Ishikawa (cell line): ENCODE data around the gene TMEM42.

Experiments
- CEBPB ChIP-seq: IDR thresholded peaks from 2 replicates; pipeline ENCODE4 v1.6.1; 2012
- CREB1 ChIP-seq: IDR thresholded peaks from 2 replicates; pipeline ENCODE4 v1.6.1; 2012; ENCODE audit warnings: low read depth
- EGR1 ChIP-seq: IDR thresholded peaks from 2 replicates; pipeline ENCODE4 v1.6.1; 2012
- EP300 ChIP-seq: IDR thresholded peaks from 2 replicates; pipeline ENCODE4 v1.6.1; 2012; ENCODE audit warnings: borderline replicate concordance
- FOXM1 ChIP-seq: IDR thresholded peaks from 2 replicates; pipeline ENCODE4 v1.6.1; 2012; ENCODE audit warnings: low read depth, borderline replicate concordance
- RAD21 ChIP-seq: IDR thresholded peaks from 2 replicates; pipeline ENCODE4 v1.6.1; 2012; ENCODE audit warnings: low read depth
- REST ChIP-seq: IDR thresholded peaks from 2 replicates; pipeline ENCODE4 v1.6.1; 2012; ENCODE audit warnings: low read depth, mild to moderate bottlenecking
- TAF1 ChIP-seq: IDR thresholded peaks from 2 replicates; pipeline ENCODE4 v1.6.1; 2012; ENCODE audit warnings: low read depth, mild to moderate bottlenecking
- TCF12 ChIP-seq: IDR thresholded peaks from 2 replicates; pipeline ENCODE4 v1.6.1; 2012; ENCODE audit warnings: low read depth
- TEAD4 ChIP-seq: IDR thresholded peaks from 2 replicates; pipeline ENCODE4 v1.6.1; 2012
- TF ChIP-seq, protein P1 (sequence below): IDR thresholded peaks from 2 replicates; pipeline ENCODE4 v1.6.1; 2012

GRCh38 chr3:44814751-44815150 is 47.0 kb upstream of the TMEM42 start:
- TF ChIP-seq TAF1: no peak
- TF ChIP-seq TEAD4: no peak
- no peak for TF ChIP-seq CEBPB
- TF ChIP-seq RAD21: no peak
- TF ChIP-seq CREB1: no peak
- TF ChIP-seq TCF12: no peak
- no peak for TF ChIP-seq REST
- TF ChIP-seq EP300: no peak
- TF ChIP-seq, protein P1, sequence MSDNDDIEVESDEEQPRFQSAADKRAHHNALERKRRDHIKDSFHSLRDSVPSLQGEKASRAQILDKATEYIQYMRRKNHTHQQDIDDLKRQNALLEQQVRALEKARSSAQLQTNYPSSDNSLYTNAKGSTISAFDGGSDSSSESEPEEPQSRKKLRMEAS: no peak
- no peak for TF ChIP-seq EGR1
- TF ChIP-seq FOXM1: no peak
